Small intestine (tissue), 4 donors: ENCODE data around the gene PCYT1B. TPM values are rescaled to one million over a fixed set of nuclear protein-coding genes. Genes with fewer than 3 reads are reported as not detected.

Source experiments
- polyA plus RNA-seq, 4 donors: library from polyadenylated mRNA; stranded (reverse) in 3 of 4; unstranded in 1 of 4; fragments of 200-250 nt in 3 of 4; fragments of 120-200 nt in 1 of 4; gene quantifications; one replicate each; pipeline versions ENCODE4 v1.2.1 to v1.2.3, GENCODE V29; 2013
- donor health status: healthy with polysubstance abuse.
- donor health status: Bipolar disorder and iron deficiency.
- donor health status: healthy.

PCYT1B gene
- polyA plus RNA-seq, 4 donors = 0.63 to 1.7 TPM; not detected in 2

Other genes with a start within 250 kb of the PCYT1B start
- 10 to 100 TPM in 2 of 4 donors, 1 to 10 TPM in 2; 7.1 to 16.0 (median 11.3) TPM for gene PDK3, start 182.1 kb downstream of the PCYT1B start, polyA plus RNA-seq
- gene POLA1, start 46.6 kb upstream of the PCYT1B start, polyA plus RNA-seq = 10 to 100 TPM in 1 of 4 donors, 1 to 10 TPM in 3; 2.2 to 10.8 (median 4.7) TPM